GM18498 (cell line): ENCODE data around the gene LTK.
A peak's percentile ranks its signal among the peaks of the same experiment; 100 is the strongest.

Experiments
- ATAC-seq: cut with Tn5 transposase; IDR thresholded peaks from one replicate; pipeline ENCODE4 v1.9.1; 2021; ENCODE audit warnings: mild to moderate bottlenecking, moderate library complexity; ENCODE audit not compliant: unreplicated experiment

LTK gene

DNA sequence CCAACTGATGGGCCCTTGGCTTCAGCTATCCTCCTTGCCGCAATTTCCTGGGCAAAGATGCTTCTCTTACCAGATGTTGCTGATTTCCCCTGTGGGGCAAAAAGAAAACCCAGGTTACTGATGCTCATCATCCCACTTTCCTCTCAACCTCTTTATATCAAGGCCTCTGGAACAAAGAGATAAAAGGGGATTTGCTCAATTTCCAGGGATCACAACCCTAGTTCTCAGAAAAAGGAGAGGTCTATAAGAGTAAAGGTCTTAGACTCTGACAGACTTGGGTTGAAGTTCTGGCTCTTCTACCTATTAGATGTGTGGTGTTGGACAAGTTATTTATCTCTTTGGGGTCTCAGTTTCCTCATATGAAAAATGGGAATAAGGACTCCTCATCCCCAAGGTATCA lies 21.9 kb upstream of the LTK start:
- no peak for ATAC-seq

DNA sequence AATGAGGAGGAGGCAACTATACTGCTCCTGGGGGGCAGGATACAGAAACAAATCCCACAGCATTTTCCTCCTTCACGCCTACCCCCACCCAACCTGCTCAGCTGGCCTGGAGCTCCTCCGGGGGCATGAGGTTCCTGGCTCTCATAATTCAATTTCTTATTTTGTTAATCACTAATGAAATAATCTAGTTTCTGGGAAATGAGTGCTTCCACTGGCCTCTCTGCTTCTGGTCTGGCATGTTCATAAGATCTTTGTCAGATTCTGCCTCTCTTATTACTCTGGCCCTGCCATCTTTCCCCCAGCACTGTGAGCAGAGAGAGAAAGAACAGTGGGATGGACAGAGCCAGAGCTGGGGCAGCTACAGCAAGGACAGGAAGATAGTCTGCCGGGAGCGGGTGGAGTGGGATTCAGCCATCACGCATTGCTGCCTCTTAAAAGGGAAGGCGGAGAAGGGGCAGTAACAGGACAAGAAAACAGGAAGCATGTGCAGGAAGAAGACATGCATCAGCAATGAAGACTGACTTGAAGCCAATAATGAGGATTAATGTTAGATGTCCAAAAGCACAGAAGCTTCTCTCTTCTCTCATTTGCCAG lies 16.8 kb upstream of the LTK start:
- ATAC-seq: no peak

DNA sequence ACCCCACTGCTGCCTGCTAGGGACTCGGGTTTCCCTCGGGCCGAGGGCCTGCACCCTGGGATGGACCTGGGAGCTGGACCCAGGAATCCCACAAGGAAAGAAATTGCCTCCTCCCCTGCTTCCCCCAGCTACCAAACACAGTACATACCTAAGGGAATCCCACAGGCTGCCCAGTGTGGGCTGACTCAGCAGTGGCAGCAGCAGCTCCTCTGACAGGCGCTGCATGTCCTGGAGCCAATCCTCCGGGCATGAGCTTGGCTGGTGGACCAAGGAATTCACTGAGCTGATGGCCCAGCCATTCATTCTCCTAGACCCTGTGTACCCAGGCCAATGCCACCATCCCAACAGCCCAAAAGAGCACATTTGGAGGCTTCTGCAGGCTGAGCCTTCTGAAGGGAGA lies 9.5 kb upstream of the LTK start:
- no peak for ATAC-seq

DNA sequence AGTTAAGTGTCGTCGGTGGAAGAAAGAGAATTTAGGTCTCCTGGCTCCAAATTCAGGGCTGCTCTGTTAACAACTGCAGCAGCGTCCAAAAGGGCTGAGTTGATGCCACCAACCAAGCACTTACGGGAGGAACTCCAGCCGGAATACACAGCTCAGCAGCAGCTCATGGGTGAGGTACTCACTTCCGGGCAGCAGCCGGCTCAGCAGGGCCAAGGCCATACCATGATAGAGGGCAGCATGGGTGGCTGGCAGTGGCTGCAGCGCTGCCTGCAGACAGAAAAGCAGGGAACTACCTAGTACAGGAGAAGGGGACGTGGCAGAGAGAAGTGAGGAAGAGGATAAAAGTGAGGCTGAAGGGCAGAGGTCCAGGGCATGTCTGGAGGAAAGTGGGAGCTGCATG lies 8.0 kb upstream of the LTK start:
- no peak for ATAC-seq

GRCh38 chr15:41520636-41521035 lies 7.0 kb upstream of the LTK start:
- ATAC-seq: no peak

GRCh38 chr15:41517895-41518449 lies 4.3 kb upstream of the LTK start:
- no peak for ATAC-seq

GRCh38 chr15:41512940-41513505 lies 604 bp downstream of the LTK start:
- peak; percentile 44 for ATAC-seq

DNA sequence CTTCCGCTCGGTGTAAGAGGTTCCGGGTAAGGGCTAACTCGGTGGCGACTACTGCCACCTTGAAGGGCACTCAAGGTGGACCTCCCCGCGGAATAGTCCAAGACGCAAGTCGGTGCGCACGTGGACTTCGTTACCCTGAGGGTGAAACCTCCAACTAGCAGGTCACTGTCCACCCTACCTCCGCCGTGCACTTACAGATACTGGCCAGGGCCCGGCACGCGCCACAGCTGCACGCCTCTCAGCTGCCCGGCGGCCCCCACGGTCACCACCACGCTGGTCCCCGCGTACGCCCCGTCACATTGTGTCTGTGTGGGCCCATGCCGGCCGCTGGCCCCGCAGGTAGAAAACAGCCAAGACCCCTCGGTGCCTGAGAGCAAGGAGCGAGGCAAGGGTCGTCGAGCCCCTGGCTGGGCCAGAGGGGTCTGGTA lies 1.1 kb downstream of the LTK start:
- ATAC-seq: no peak

DNA sequence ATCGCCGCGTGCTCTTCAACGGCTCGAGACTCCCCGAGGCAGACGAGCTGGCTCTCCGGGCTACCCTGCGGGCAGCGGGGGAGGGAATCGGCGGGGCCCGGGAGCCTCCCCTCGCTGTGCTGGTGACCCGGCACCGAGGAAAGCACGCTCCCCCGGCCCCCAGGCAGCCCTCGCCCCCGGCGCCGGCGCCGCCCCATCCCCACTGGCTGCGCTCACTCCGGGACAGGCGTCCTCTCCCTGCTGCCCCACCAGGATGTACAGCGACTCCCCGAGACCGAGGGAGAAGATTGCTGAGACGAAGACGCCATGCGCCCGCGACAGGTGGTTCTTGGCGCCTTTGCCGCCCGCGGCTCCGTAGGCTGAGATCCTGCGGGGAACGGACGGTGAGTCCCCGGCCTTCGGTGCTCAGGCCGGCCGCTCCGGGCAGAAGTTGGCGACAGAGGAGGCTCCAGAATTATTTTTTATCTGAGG lies 1.7 kb downstream of the LTK start:
- no peak for ATAC-seq

- no peak for ATAC-seq
Measured at GRCh38 chr15:41511331-41511898, 2.2 kb downstream of the LTK start.

GRCh38 chr15:41510728-41511127 lies 2.9 kb downstream of the LTK start:
- ATAC-seq: no peak

DNA sequence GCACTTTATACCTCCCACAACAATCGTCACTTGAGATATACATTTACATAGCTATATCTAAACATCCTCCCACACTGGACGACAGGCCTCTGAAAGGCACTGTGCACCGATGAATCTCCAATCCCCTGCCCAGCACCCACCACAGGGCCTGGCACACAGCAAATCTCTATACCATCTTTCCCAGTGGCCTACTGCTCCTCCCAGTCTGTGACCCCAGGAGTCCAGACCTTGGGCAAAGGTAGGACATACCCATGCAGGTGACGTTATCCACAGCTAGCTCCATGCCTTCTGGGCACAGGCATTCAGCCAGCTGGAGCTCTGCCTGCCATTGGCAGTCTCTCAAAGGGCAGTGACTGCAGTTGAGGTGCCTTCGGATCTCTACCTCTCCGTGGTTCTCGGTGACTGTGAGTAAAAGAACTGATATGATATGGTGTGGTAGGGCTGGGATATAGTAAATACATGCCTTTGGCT lies 5.8 kb downstream of the LTK start:
- no peak for ATAC-seq

DNA sequence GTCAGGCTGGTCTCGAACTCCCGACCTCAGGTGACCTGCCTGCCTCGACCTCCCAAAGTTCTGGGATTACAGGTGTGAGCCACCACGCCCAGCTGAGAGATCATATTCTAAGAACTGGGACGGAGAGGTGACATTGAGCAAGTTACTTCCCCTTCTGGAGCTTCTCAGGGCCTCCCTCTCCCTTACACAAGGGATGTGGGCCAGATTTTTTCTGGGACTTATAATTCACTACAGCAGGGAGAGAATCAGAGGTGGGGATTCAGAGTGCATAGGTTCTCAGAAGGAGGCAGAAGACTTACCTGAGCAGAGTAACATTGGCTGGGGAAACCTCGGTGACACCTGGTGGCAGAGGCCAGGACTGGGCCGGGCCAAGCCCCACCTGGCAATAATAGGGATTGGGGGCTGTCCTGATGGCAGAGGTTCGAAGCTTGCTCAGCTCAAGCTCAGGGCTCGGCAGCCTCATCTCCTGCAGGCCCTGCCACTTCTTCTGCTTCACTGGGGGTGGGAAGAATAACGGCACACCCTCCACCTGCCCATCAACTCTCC lies 6.8 kb downstream of the LTK start:
- no peak for ATAC-seq

DNA sequence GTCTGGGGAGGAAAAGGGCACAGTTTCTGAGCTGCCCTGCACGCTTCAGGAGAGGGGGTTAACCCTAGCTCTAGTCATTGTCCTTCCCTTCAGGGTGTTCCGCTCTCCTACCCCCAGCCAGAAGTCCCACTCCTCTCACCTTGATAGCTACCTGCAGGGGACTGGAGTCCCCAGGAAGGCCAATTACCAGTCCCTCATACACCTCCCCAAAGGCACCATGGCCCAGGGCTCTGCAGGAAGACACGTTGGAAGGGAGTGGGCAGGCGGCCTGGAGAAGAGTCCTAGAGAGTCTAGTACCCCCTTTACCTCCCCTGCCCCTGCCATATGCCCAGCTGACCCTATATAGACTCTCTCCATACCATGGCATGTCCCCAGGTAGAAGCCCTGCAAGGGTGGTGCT lies 7.9 kb downstream of the LTK start:
- no peak for ATAC-seq

GRCh38 chr15:41504751-41505492 lies 8.7 kb downstream of the LTK start:
- no peak for ATAC-seq

DNA sequence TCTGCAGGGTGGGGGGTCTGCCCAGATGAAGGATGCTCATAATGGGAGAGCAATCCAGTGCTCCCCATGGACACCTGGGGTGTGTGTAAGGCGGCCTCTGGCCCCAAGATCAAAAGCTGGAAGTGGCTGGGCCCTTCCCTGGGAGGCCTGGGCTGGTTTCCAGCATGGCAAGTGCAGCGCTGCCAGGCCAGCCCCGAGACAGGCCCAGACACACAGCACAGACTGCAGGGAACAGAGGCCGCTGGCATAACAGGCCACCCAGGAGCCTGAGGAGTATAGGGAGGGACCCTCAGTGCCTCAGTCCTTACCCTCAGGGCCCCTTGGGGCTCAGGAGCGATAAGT lies 10.0 kb downstream of the LTK start:
- ATAC-seq: no peak

- ATAC-seq: no peak
Measured at GRCh38 chr15:41502795-41503668, 10.6 kb downstream of the LTK start.

DNA sequence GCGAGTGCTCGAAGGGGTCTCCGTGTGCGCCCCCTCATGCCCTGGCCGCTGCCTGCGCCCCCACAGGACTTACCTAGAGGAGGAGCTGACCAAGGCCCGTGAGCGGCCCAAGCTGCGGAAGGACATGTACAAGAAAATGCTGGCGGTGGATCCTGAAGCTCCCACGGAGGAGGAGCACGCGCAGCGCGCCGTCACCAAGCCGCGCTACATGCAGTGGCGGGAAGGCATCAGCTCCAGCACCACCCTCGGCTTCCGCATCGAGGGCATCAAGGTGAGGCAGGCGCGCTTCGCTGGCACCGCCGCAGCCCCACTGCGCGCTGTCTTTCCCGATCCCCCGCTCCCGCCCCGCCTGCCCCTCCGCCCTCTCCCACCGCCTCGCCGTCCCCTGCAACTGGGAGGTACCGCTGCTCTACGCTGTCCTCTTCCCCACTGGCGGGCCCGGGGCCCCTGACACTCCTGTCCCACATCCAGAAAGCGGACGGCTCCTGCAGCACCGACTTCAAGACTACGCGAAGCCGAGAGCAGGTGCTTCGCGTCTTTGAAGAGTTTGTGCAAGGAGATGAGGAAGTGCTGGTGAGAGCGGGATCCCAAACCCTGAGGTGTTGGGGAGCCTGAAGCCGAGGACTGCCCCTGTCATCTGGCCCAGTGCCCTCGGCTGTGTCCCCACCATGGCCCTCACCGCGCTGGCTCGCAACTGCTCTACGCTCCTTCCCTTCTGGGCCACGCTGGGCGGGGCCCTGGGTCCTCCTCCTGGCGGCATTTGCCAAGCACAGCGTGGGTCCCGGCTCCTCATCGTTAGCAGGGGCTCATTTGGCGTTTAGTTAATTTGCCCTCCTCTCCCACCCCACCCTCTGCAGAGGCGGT lies 11.5 kb downstream of the LTK start:
- no peak for ATAC-seq

DNA sequence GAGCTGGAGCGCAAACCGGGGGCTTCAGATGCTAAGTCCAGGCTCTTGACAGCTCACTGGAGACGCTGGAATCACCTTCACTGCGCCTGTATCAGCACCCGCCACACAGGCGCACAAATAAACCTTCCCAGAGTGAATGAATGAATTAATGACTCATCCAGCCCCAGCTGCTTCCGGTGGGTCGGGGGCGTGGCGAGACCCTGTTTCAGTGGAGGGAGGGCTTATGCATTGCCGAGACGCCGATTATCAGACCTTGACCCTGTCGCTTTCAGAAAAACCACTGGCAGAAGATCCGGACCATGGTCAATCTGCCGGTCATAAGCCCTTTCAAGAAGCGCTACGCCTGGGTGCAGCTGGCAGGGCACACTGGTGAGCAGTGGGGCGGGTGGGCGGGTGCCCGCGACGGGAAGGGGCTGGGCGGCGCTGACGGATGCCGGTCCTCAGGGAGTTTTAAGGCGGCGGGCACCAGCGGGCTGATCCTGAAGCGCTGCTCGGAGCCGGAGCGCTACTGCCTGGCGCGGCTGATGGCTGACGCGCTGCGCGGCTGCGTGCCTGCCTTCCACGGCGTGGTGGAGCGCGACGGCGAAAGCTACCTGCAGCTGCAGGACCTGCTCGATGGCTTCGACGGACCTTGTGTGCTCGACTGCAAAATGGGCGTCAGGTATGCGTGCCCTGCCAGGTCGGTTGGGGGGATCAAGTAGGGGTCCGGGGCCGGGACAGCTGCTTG lies 12.3 kb downstream of the LTK start:
- ATAC-seq: no peak
